GM18517 (cell line): ENCODE measurements around the gene ADAMTS12.

Source experiments
- ATAC-seq: cut with Tn5 transposase; IDR thresholded peaks from one replicate; pipeline ENCODE4 v1.9.1; 2021; ENCODE audit warnings: mild to moderate bottlenecking, moderate library complexity; ENCODE audit not compliant: unreplicated experiment

Gene ADAMTS12

GRCh38 chr5:33725806-33726205, 166.0 kb downstream of the ADAMTS12 start:
- no peak for ATAC-seq

GRCh38 chr5:33721491-33722200, 170.1 kb downstream of the ADAMTS12 start:
- ATAC-seq = no peak

GRCh38 chr5:33720176-33720575, 171.6 kb downstream of the ADAMTS12 start:
- ATAC-seq = no peak

- no peak for ATAC-seq
Observed at GRCh38 chr5:33719769-33720168, 172.0 kb downstream of the ADAMTS12 start.

- ATAC-seq = no peak
Observed at GRCh38 chr5:33715661-33716060, 176.1 kb downstream of the ADAMTS12 start.

GRCh38 chr5:33713136-33713765, 178.5 kb downstream of the ADAMTS12 start:
- no peak for ATAC-seq

- ATAC-seq = no peak
Observed at GRCh38 chr5:33712664-33713063, 179.1 kb downstream of the ADAMTS12 start.

GRCh38 chr5:33711094-33711679, 180.6 kb downstream of the ADAMTS12 start:
- no peak for ATAC-seq

- no peak for ATAC-seq
Observed at GRCh38 chr5:33702867-33703266, 188.9 kb downstream of the ADAMTS12 start.

GRCh38 chr5:33701951-33702350, 189.8 kb downstream of the ADAMTS12 start:
- ATAC-seq = no peak

- no peak for ATAC-seq
Observed at GRCh38 chr5:33701251-33701650, 190.5 kb downstream of the ADAMTS12 start.

- ATAC-seq = no peak
Observed at GRCh38 chr5:33696411-33696810, 195.4 kb downstream of the ADAMTS12 start.

- ATAC-seq = no peak
Observed at GRCh38 chr5:33692980-33693379, 198.8 kb downstream of the ADAMTS12 start.

- ATAC-seq = no peak
Observed at GRCh38 chr5:33691856-33692255, 199.9 kb downstream of the ADAMTS12 start.

GRCh38 chr5:33690374-33691135, 201.2 kb downstream of the ADAMTS12 start:
- ATAC-seq = no peak

GRCh38 chr5:33688526-33688925, 203.3 kb downstream of the ADAMTS12 start:
- ATAC-seq = no peak

- ATAC-seq = no peak
Observed at GRCh38 chr5:33688066-33688465, 203.7 kb downstream of the ADAMTS12 start.

GRCh38 chr5:33685873-33686755, 205.7 kb downstream of the ADAMTS12 start:
- ATAC-seq = no peak

GRCh38 chr5:33684496-33685159, 207.2 kb downstream of the ADAMTS12 start:
- ATAC-seq = no peak

- ATAC-seq = no peak
Observed at GRCh38 chr5:33679791-33680190, 212.0 kb downstream of the ADAMTS12 start.
